Liver (tissue), 9 donors: ENCODE data around the gene FOXS1. TPM values are rescaled to one million over a fixed set of nuclear protein-coding genes. Genes with fewer than 3 reads are reported as not detected.
"Not testable (repeated sequence)": the region's sequence is repeated elsewhere in the genome, so short reads cannot be mapped to it uniquely, and the experiment has no call there.

Experiments used
- DNase-seq: peaks from one replicate; pipeline ENCODE4 v3.0.0-alpha.2; 2017; ENCODE audit warnings: low spot score
- H3K27ac ChIP-seq, 2 donors: one replicate each; pipeline ENCODE4 v1.7.0; 2013; ENCODE audit warnings: inconsistent platforms in 2 of 2, low read length in 2 of 2, control low read depth in 1 of 2, low read depth in 1 of 2, mild to moderate bottlenecking in 1 of 2
- H3K27me3 ChIP-seq, 4 donors: one replicate each; pipeline versions ENCODE4 v1.6.1 to v1.7.0; 2013; ENCODE audit warnings: low read length in 3 of 4, inconsistent platforms in 1 of 4, mild to moderate bottlenecking in 1 of 4, moderate library complexity in 1 of 4; ENCODE audit not compliant: control insufficient read depth in 4 of 4, insufficient read depth in 4 of 4
- H3K36me3 ChIP-seq, 4 donors: one replicate each; pipeline versions ENCODE4 v1.6.1 to v1.7.0; 2013; ENCODE audit warnings: low read length in 3 of 4, mild to moderate bottlenecking in 3 of 4, low read depth in 1 of 4, moderate library complexity in 1 of 4; ENCODE audit not compliant: control insufficient read depth in 4 of 4, insufficient read depth in 3 of 4
- H3K4me1 ChIP-seq, 4 donors: one replicate each; pipeline versions ENCODE4 v1.6.1 to v1.7.0; 2013; ENCODE audit warnings: low read length in 3 of 4, mild to moderate bottlenecking in 3 of 4, moderate library complexity in 1 of 4; ENCODE audit not compliant: control insufficient read depth in 4 of 4, insufficient read depth in 4 of 4
- H3K4me3 ChIP-seq, 3 donors: one replicate each; pipeline versions ENCODE4 v1.6.1 to v1.7.0; 2013; ENCODE audit warnings: low read length in 3 of 3, control low read depth in 1 of 3, low read depth in 1 of 3, mild to moderate bottlenecking in 1 of 3
- H3K9ac ChIP-seq, 2 donors: one replicate each; pipeline ENCODE4 v1.7.0; 2013; ENCODE audit warnings: low read length in 2 of 2, mild to moderate bottlenecking in 2 of 2, moderate library complexity in 2 of 2, control low read depth in 1 of 2, low read depth in 1 of 2
- H3K9me3 ChIP-seq, 4 donors: one replicate each; pipeline versions ENCODE4 v1.6.1 to v1.7.0; 2013; ENCODE audit warnings: low read length in 3 of 4; ENCODE audit not compliant: control insufficient read depth in 4 of 4
- EGR1 ChIP-seq, 2 donors: IDR thresholded peaks; 2 replicates each; pipeline ENCODE4 v1.6.1; 2016 to 2018; ENCODE audit warnings: antibody characterized with exemption in 2 of 2, low read depth in 2 of 2
- FOXA1 ChIP-seq: IDR thresholded peaks from 2 replicates; pipeline ENCODE4 v1.6.1; 2016; ENCODE audit warnings: antibody characterized with exemption
- FOXA2 ChIP-seq: IDR thresholded peaks from 2 replicates; pipeline ENCODE4 v1.6.1; 2016; ENCODE audit warnings: antibody characterized with exemption
- GABPA ChIP-seq, 2 donors: IDR thresholded peaks in 1 of 2; conservative IDR thresholded peaks in 1 of 2; 2 replicates each; pipeline ENCODE4 v1.6.1; 2016; ENCODE audit warnings: antibody characterized with exemption in 2 of 2, mild to moderate bottlenecking in 1 of 2, moderate library complexity in 1 of 2
- HNF4A ChIP-seq, 2 donors: conservative IDR thresholded peaks; 2 replicates each; pipeline ENCODE4 v1.6.1; 2016; ENCODE audit warnings: antibody characterized with exemption in 2 of 2, mild to moderate bottlenecking in 2 of 2
- HNF4G ChIP-seq: IDR thresholded peaks from 2 replicates; pipeline ENCODE4 v1.6.1; 2016; ENCODE audit warnings: antibody characterized with exemption
- JUND ChIP-seq, 2 donors: IDR thresholded peaks; 2 replicates each; pipeline ENCODE4 v1.6.1; 2016; ENCODE audit warnings: antibody characterized with exemption in 2 of 2
- NR2F2 ChIP-seq: IDR thresholded peaks from 2 replicates; pipeline ENCODE4 v1.6.1; 2016; ENCODE audit warnings: antibody characterized with exemption
- RAD21 ChIP-seq, 2 donors: IDR thresholded peaks; 2 replicates each; pipeline ENCODE4 v1.6.1; 2016; ENCODE audit warnings: antibody characterized with exemption in 2 of 2, mild to moderate bottlenecking in 2 of 2
- RXRA ChIP-seq, 2 donors: IDR thresholded peaks; 2 replicates each; pipeline ENCODE4 v1.6.1; 2017 to 2018; ENCODE audit warnings: antibody characterized with exemption in 2 of 2, mild to moderate bottlenecking in 1 of 2
- SP1 ChIP-seq: IDR thresholded peaks from 2 replicates; pipeline ENCODE4 v1.6.1; 2018; ENCODE audit warnings: antibody characterized with exemption, mild to moderate bottlenecking
- TAF1 ChIP-seq: conservative IDR thresholded peaks from 2 replicates; pipeline ENCODE4 v1.6.1; 2016; ENCODE audit warnings: antibody characterized with exemption, mild to moderate bottlenecking
- WGBS: extraction: QIAGEN DNeasy Blood & Tissue Kit; methylation state at CpG from one replicate; pipeline ENCODE4 v1.1.7; 2013; 5-methylcytosine and 5-hydroxymethylcytosine counted together
- polyA plus RNA-seq, 2 donors: library from polyadenylated mRNA; stranded (reverse) in 1 of 2; unstranded in 1 of 2; fragments of 200-250 nt in 1 of 2; fragments of >200 nt in 1 of 2; fragmentation: Nextera tagmentation in 1 of 2; extraction: Ambion mirVana in 1 of 2; gene quantifications; one replicate each; pipeline versions ENCODE4 v1.2.1 to v1.2.3, GENCODE V29; 2013 to 2015
- total RNA-seq, 2 donors: library from RNA; depleted of rRNA; stranded (reverse); fragments of >200 nt; gene quantifications; one replicate each; pipeline ENCODE4 v1.2.3, GENCODE V29; 2014
- TF ChIP-seq, protein P1 (sequence below): IDR thresholded peaks from 2 replicates; pipeline ENCODE4 v1.6.1; 2016; ENCODE audit warnings: antibody characterized with exemption
- TF ChIP-seq, protein P2 (sequence below): IDR thresholded peaks from 2 replicates; pipeline ENCODE4 v1.6.1; 2016; ENCODE audit warnings: antibody characterized with exemption, mild to moderate bottlenecking
- TF ChIP-seq, protein P3 (sequence below): IDR thresholded peaks from 2 replicates; pipeline ENCODE4 v1.6.1; 2016; ENCODE audit warnings: antibody characterized with exemption
- TF ChIP-seq, protein P4 (sequence below): fragments of 150-350 bp; IDR thresholded peaks from 2 replicates; pipeline ENCODE4 v1.5.1; 2017; ENCODE audit warnings: improper control_type of control experiment, low read depth, low read length; ENCODE audit not compliant: missing input control
- TF ChIP-seq, protein P5 (sequence below): IDR thresholded peaks from 2 replicates; pipeline ENCODE4 v1.6.1; 2016; ENCODE audit warnings: antibody characterized with exemption
- donor health status: healthy.
- donor health status: healthy.
- donor health status: healthy.
- donor health status: healthy.
- donor health status: healthy.

FOXS1 gene
- total and polyA plus RNA-seq, 4 donors: 0.21 to 0.51 (median 0.28) TPM

DNA sequence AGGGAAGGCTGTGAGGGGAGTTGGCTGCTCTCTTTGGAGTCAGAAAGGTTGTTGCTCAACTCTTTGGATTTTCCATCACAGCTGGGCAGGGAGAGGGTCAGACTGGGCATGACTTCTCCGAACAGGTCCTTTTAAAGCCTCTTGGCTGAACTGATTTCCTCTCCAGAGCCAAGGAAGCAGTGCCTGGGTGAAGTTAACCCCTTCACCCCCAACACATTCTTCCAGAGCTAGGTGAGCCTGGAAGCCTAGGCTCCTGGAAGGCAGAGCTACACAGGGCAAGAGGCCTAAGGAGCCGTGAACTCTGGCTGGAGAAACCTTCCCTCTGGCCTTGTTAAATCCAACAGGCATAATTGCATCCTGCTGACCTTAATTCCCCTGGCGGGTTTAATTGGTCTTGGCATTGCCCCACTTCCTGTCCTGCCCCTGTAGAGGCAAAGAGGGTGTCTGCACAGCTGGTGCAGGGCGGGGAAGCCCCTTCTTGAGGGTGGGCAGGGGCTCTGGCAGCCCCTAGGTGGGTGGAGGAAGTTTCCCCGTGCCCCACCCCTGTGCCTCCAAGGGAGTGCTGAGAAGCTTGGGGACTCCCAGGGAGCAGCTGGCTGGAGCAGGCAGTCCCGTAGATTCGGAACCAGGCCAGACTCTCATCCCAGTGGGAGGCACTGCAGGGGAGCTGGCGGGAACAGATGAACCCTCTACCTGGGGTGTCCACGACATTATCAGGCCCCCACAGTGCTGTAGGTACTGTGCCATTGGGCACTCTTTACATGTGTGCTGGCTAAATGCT lies 29.8 kb downstream of the FOXS1 start:
- Histone ChIP-seq H3K36me3 (no peaks in the 10 kb centered on the region), H3K27me3 (no peaks in the 10 kb centered on the region), H3K9ac (no peak overlapping the region), H3K27ac (no peak overlapping the region), H3K4me3 (no peak overlapping the region), H3K9me3 (no peaks in the 10 kb centered on the region), H3K4me1 (no peaks in the 10 kb centered on the region)
- WGBS: 68% methylated on average over 9 of the region's 9 CpGs
- no peak for DNase-seq
- TF ChIP-seq JUND (IDR thresholded peaks at IDR 0.05) (no peak), RXRA (IDR thresholded peaks at IDR 0.05) (no peak), HNF4A (conservative IDR thresholded peaks at IDR 0.05) (no peak), FOXA2 (no peak), RAD21 (IDR thresholded peaks at IDR 0.05) (no peak), FOXA1 (no peak), EGR1 (IDR thresholded peaks at IDR 0.05; ENCODE audit: low read depth in 2 of 2) (no peak), HNF4G (no peak), NR2F2 (no peak), SP1 (no peak), TAF1 (no peak), GABPA (IDR thresholded peaks at IDR 0.05 in 1 of 2, conservative IDR thresholded peaks at IDR 0.05 in 1 of 2) (no peak)
- TF ChIP-seq, protein P1, sequence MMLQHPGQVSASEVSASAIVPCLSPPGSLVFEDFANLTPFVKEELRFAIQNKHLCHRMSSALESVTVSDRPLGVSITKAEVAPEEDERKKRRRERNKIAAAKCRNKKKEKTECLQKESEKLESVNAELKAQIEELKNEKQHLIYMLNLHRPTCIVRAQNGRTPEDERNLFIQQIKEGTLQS: no peak
- TF ChIP-seq, protein P2, sequence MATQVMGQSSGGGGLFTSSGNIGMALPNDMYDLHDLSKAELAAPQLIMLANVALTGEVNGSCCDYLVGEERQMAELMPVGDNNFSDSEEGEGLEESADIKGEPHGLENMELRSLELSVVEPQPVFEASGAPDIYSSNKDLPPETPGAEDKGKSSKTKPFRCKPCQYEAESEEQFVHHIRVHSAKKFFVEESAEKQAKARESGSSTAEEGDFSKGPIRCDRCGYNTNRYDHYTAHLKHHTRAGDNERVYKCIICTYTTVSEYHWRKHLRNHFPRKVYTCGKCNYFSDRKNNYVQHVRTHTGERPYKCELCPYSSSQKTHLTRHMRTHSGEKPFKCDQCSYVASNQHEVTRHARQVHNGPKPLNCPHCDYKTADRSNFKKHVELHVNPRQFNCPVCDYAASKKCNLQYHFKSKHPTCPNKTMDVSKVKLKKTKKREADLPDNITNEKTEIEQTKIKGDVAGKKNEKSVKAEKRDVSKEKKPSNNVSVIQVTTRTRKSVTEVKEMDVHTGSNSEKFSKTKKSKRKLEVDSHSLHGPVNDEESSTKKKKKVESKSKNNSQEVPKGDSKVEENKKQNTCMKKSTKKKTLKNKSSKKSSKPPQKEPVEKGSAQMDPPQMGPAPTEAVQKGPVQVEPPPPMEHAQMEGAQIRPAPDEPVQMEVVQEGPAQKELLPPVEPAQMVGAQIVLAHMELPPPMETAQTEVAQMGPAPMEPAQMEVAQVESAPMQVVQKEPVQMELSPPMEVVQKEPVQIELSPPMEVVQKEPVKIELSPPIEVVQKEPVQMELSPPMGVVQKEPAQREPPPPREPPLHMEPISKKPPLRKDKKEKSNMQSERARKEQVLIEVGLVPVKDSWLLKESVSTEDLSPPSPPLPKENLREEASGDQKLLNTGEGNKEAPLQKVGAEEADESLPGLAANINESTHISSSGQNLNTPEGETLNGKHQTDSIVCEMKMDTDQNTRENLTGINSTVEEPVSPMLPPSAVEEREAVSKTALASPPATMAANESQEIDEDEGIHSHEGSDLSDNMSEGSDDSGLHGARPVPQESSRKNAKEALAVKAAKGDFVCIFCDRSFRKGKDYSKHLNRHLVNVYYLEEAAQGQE: no peak
- TF ChIP-seq, protein P3, sequence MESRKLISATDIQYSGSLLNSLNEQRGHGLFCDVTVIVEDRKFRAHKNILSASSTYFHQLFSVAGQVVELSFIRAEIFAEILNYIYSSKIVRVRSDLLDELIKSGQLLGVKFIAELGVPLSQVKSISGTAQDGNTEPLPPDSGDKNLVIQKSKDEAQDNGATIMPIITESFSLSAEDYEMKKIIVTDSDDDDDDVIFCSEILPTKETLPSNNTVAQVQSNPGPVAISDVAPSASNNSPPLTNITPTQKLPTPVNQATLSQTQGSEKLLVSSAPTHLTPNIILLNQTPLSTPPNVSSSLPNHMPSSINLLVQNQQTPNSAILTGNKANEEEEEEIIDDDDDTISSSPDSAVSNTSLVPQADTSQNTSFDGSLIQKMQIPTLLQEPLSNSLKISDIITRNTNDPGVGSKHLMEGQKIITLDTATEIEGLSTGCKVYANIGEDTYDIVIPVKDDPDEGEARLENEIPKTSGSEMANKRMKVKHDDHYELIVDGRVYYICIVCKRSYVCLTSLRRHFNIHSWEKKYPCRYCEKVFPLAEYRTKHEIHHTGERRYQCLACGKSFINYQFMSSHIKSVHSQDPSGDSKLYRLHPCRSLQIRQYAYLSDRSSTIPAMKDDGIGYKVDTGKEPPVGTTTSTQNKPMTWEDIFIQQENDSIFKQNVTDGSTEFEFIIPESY: no peak
- TF ChIP-seq, protein P4, sequence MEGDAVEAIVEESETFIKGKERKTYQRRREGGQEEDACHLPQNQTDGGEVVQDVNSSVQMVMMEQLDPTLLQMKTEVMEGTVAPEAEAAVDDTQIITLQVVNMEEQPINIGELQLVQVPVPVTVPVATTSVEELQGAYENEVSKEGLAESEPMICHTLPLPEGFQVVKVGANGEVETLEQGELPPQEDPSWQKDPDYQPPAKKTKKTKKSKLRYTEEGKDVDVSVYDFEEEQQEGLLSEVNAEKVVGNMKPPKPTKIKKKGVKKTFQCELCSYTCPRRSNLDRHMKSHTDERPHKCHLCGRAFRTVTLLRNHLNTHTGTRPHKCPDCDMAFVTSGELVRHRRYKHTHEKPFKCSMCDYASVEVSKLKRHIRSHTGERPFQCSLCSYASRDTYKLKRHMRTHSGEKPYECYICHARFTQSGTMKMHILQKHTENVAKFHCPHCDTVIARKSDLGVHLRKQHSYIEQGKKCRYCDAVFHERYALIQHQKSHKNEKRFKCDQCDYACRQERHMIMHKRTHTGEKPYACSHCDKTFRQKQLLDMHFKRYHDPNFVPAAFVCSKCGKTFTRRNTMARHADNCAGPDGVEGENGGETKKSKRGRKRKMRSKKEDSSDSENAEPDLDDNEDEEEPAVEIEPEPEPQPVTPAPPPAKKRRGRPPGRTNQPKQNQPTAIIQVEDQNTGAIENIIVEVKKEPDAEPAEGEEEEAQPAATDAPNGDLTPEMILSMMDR: no peak
- TF ChIP-seq, protein P5, sequence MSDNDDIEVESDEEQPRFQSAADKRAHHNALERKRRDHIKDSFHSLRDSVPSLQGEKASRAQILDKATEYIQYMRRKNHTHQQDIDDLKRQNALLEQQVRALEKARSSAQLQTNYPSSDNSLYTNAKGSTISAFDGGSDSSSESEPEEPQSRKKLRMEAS: no peak

DNA sequence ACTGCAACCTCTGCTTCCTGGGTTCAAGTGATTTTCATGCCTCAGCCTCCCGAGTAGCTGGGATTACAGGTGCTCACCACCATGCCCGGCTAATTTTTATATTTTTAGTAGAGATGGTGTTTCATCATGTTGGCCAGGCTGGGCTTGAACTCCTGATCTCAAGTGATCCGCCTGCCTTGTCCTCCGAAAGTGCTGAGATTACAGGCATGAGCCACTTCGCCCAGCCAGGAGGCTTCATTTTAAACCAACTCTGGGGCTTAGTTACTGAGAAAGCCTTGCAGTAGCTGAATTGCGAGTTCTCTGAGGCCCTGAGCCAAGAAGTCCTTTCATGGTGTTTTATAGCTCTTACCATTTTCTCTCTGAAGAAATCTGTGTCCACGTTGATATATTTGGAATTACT lies 31.3 kb downstream of the FOXS1 start:
- H3K27me3 ChIP-seq, H3K27ac ChIP-seq, H3K9ac ChIP-seq, H3K4me1 ChIP-seq, H3K4me3 ChIP-seq, H3K36me3 ChIP-seq, DNase-seq, H3K9me3 ChIP-seq: not testable (repeated sequence)
- WGBS: 92% methylated on average over 7 of the region's 7 CpGs
